GM23338 (cell line): ENCODE data around the gene ASPHD2.

Source experiments
- EZH2 ChIP-seq: fragments of 200-600 bp; sonication (generic); IDR thresholded peaks from one replicate; pipeline ENCODE4 v1.8.0; 2017; ENCODE audit warnings: antibody characterized with exemption, mild to moderate bottlenecking, low read depth; ENCODE audit not compliant: unreplicated experiment
- EZH2phosphoT487 ChIP-seq: fragments of 200-600 bp; sonication (generic); IDR thresholded peaks from one replicate; pipeline ENCODE4 v1.8.1; 2018; ENCODE audit warnings: antibody characterized with exemption; ENCODE audit not compliant: unreplicated experiment
- JUNB ChIP-seq: IDR thresholded peaks from one replicate; pipeline ENCODE4 v1.6.1; 2016; ENCODE audit warnings: antibody characterized with exemption; ENCODE audit not compliant: unreplicated experiment
- POLR2AphosphoS5 ChIP-seq: IDR thresholded peaks from 2 replicates; pipeline ENCODE4 v1.6.1; 2016; ENCODE audit warnings: antibody characterized with exemption, low read depth
- TF ChIP-seq, protein P1 (sequence below), 2 experiments: fragments of 200-600 bp in 1 of 2; sonication (generic) in 1 of 2; conservative IDR thresholded peaks; 2 replicates each; pipeline versions ENCODE4 v1.5.1 to v1.6.1; 2016 to 2017; ENCODE audit warnings: antibody characterized with exemption in 2 of 2, low read depth in 2 of 2, mild to moderate bottlenecking in 2 of 2, moderate library complexity in 1 of 2
- TF ChIP-seq, protein P2 (sequence below): IDR thresholded peaks from one replicate; pipeline ENCODE4 v1.6.1; 2018; ENCODE audit warnings: antibody characterized with exemption; ENCODE audit not compliant: unreplicated experiment

DNA sequence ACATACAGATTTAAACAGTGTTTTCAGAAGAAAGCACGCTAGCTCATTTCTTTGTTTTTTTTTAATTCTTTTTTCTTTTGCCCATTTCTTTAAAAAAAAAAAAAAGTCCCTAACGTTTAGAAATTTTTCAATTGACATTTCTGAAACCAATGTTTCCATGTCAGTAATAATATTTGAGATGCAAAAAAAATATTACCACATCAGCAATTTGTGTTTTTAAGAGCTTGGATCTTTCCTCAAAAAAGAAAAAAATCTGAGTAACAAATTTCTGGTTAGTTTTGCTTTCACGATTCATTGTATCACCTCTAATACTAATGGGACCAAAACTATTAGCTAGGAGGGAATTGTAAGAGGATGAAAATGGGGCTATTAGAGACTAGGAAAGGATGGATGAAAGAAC, 39.9 kb upstream of the ASPHD2 start:
- TF ChIP-seq JUNB (no peak), EZH2phosphoT487 (no peak), EZH2 (no peak), POLR2AphosphoS5 (no peak)
- TF ChIP-seq, protein P1, sequence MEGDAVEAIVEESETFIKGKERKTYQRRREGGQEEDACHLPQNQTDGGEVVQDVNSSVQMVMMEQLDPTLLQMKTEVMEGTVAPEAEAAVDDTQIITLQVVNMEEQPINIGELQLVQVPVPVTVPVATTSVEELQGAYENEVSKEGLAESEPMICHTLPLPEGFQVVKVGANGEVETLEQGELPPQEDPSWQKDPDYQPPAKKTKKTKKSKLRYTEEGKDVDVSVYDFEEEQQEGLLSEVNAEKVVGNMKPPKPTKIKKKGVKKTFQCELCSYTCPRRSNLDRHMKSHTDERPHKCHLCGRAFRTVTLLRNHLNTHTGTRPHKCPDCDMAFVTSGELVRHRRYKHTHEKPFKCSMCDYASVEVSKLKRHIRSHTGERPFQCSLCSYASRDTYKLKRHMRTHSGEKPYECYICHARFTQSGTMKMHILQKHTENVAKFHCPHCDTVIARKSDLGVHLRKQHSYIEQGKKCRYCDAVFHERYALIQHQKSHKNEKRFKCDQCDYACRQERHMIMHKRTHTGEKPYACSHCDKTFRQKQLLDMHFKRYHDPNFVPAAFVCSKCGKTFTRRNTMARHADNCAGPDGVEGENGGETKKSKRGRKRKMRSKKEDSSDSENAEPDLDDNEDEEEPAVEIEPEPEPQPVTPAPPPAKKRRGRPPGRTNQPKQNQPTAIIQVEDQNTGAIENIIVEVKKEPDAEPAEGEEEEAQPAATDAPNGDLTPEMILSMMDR (conservative IDR thresholded peaks at IDR 0.05; ENCODE audit: low read depth in 2 of 2): no peak
- TF ChIP-seq, protein P2, sequence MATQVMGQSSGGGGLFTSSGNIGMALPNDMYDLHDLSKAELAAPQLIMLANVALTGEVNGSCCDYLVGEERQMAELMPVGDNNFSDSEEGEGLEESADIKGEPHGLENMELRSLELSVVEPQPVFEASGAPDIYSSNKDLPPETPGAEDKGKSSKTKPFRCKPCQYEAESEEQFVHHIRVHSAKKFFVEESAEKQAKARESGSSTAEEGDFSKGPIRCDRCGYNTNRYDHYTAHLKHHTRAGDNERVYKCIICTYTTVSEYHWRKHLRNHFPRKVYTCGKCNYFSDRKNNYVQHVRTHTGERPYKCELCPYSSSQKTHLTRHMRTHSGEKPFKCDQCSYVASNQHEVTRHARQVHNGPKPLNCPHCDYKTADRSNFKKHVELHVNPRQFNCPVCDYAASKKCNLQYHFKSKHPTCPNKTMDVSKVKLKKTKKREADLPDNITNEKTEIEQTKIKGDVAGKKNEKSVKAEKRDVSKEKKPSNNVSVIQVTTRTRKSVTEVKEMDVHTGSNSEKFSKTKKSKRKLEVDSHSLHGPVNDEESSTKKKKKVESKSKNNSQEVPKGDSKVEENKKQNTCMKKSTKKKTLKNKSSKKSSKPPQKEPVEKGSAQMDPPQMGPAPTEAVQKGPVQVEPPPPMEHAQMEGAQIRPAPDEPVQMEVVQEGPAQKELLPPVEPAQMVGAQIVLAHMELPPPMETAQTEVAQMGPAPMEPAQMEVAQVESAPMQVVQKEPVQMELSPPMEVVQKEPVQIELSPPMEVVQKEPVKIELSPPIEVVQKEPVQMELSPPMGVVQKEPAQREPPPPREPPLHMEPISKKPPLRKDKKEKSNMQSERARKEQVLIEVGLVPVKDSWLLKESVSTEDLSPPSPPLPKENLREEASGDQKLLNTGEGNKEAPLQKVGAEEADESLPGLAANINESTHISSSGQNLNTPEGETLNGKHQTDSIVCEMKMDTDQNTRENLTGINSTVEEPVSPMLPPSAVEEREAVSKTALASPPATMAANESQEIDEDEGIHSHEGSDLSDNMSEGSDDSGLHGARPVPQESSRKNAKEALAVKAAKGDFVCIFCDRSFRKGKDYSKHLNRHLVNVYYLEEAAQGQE: no peak
